Vagina (tissue), 2 donors: Measurements from ENCODE around the gene POLD1. TPM values are rescaled to one million over a fixed set of nuclear protein-coding genes. Genes with fewer than 3 reads are reported as not detected.

Experiments
- DNase-seq, 2 donors: peaks; one replicate each; pipeline ENCODE4 v3.0.0-alpha.2; 2017; ENCODE audit errors: extremely low spot score in 2 of 2
- H3K27ac ChIP-seq: fragments of 200-600 bp; sonication (generic); one replicate; pipeline ENCODE4 v1.5.1; 2019
- H3K27me3 ChIP-seq: fragments of 200-600 bp; sonication (generic); one replicate; pipeline ENCODE4 v1.5.1; 2019
- H3K36me3 ChIP-seq, 2 donors: fragments of 200-600 bp; sonication (generic); one replicate each; pipeline ENCODE4 v1.5.1; 2017 to 2019
- H3K4me1 ChIP-seq: fragments of 200-600 bp; sonication (generic); one replicate; pipeline ENCODE4 v1.5.1; 2019
- H3K4me3 ChIP-seq, 2 donors: fragments of 200-600 bp; sonication (generic); 1 replicate in 1 of 2; 2 replicates in 1 of 2; pipeline ENCODE4 v1.5.1; 2016 to 2019
- H3K9me3 ChIP-seq: fragments of 200-600 bp; sonication (generic); one replicate; pipeline ENCODE4 v1.5.1; 2019
- CTCF ChIP-seq, 3 experiments: fragments of 450-650 bp in 2 of 3; fragments of 200-600 bp in 1 of 3; sonication (generic) in 1 of 3; IDR thresholded peaks; one replicate each; pipeline ENCODE4 v1.5.1; 2017 to 2019; ENCODE audit warnings: antibody characterized with exemption in 3 of 3, mild to moderate bottlenecking in 2 of 3, moderate library complexity in 2 of 3
- POLR2A ChIP-seq, 2 donors: fragments of 450-650 bp; IDR thresholded peaks; one replicate each; pipeline ENCODE4 v1.6.1; 2017; ENCODE audit warnings: antibody characterized with exemption in 2 of 2, mild to moderate bottlenecking in 2 of 2, moderate library complexity in 2 of 2
- POLR2AphosphoS5 ChIP-seq, 2 donors: sonication (generic); formaldehyde crosslinking; IDR thresholded peaks; one replicate each; pipeline ENCODE4 v1.9.0; 2017; ENCODE audit warnings: antibody characterized with exemption in 2 of 2, mild to moderate bottlenecking in 2 of 2, low read depth in 1 of 2; ENCODE audit not compliant: insufficient read depth in 1 of 2
- intact Hi-C: fragments of 100-400 bp; cut with DNase I; formaldehyde crosslinking; loops from one replicate; pipeline ENCODE4 v1.15.1; 2023
- total RNA-seq: library from RNA; depleted of rRNA; stranded (reverse); fragments of >200 nt; gene quantifications from one replicate; pipeline ENCODE4 v1.2.3, GENCODE V29; 2016

The POLD1 gene
- total RNA-seq, 1 donor from 2014 or later = 16.7 TPM

GRCh38 chr19:50371914-50372475 is 12.2 kb upstream of the POLD1 start:
- no peaks in the 10 kb centered on the region for H3K27me3 ChIP-seq
- no peaks in the 10 kb centered on the region for H3K36me3 ChIP-seq
- intact Hi-C loops = no loop called here
- H3K4me3 ChIP-seq = no peak overlapping the region
- no peak for TF ChIP-seq POLR2AphosphoS5 (IDR thresholded peaks at IDR 0.05; ENCODE audit: insufficient read depth in 1 of 2, low read depth in 1 of 2)
- no peaks in the 10 kb centered on the region for H3K9me3 ChIP-seq
- no peak for DNase-seq
- no peak overlapping the region for H3K27ac ChIP-seq
- H3K4me1 ChIP-seq = peaks cover 13% of the 10 kb centered on the region

GRCh38 chr19:50376166-50377050 is 7.7 kb upstream of the POLD1 start, which contains the start of gene NR1H2:
Gene NR1H2, plus strand, starts transcription at chr19:50376457. Its CDS starts 1,149 bp downstream, at chr19:50377606.
- Histone ChIP-seq H3K9me3 (no peaks in the 10 kb centered on the region), H3K36me3 (peaks cover 0 to 40% of the 10 kb centered on the region in 2 donors), H3K27me3 (no peaks in the 10 kb centered on the region), H3K27ac (peak within 1 kb of the TSS; percentile 100), H3K4me1 (peaks cover 20% of the 10 kb centered on the region), H3K4me3 (peak within 1 kb of the TSS; percentile 91 to 99)
- peak in 1 of 2 donors; percentile 99 for DNase-seq
- intact Hi-C loops = no loop called here
- peak; percentile 97 to 99 for TF ChIP-seq POLR2AphosphoS5 (IDR thresholded peaks at IDR 0.05; ENCODE audit: insufficient read depth in 1 of 2, low read depth in 1 of 2)
- no peak for TF ChIP-seq CTCF (IDR thresholded peaks at IDR 0.05)
- peak in 1 of 2 donors; percentile 59 for TF ChIP-seq POLR2A (IDR thresholded peaks at IDR 0.05)

GRCh38 chr19:50377051-50377461 is 7.1 kb upstream of the POLD1 start:
- peak overlapping the region; percentile 100 for H3K27ac ChIP-seq
- intact Hi-C loops = no loop called here
- TF ChIP-seq CTCF (IDR thresholded peaks at IDR 0.05) (no peak), POLR2A (IDR thresholded peaks at IDR 0.05) (no peak), POLR2AphosphoS5 (IDR thresholded peaks at IDR 0.05; ENCODE audit: insufficient read depth in 1 of 2, low read depth in 1 of 2) (no peak)
- peaks cover 20% of the 10 kb centered on the region for H3K4me1 ChIP-seq
- peaks cover 0 to 47% of the 10 kb centered on the region in 2 donors for H3K36me3 ChIP-seq
- DNase-seq = no peak
- peak overlapping the region; percentile 91 to 99 for H3K4me3 ChIP-seq
- no peaks in the 10 kb centered on the region for H3K9me3 ChIP-seq
- no peaks in the 10 kb centered on the region for H3K27me3 ChIP-seq

GRCh38 chr19:50377517-50377916 is 6.6 kb upstream of the POLD1 start:
- H3K27me3 ChIP-seq = no peaks in the 10 kb centered on the region
- TF ChIP-seq POLR2A (IDR thresholded peaks at IDR 0.05) = no peak
- no peak for TF ChIP-seq POLR2AphosphoS5 (IDR thresholded peaks at IDR 0.05; ENCODE audit: insufficient read depth in 1 of 2, low read depth in 1 of 2)
- no peak for TF ChIP-seq CTCF (IDR thresholded peaks at IDR 0.05)
- H3K36me3 ChIP-seq = peaks cover 0 to 49% of the 10 kb centered on the region in 2 donors
- H3K4me1 ChIP-seq = peaks cover 20% of the 10 kb centered on the region
- no peak overlapping the region for H3K27ac ChIP-seq
- no peaks in the 10 kb centered on the region for H3K9me3 ChIP-seq
- DNase-seq = no peak
- intact Hi-C loops = no loop called here
- H3K4me3 ChIP-seq = no peak overlapping the region

GRCh38 chr19:50378169-50378862 is 5.8 kb upstream of the POLD1 start:
- no peak for TF ChIP-seq POLR2A (IDR thresholded peaks at IDR 0.05)
- no peak for TF ChIP-seq POLR2AphosphoS5 (IDR thresholded peaks at IDR 0.05; ENCODE audit: insufficient read depth in 1 of 2, low read depth in 1 of 2)
- no peak for TF ChIP-seq CTCF (IDR thresholded peaks at IDR 0.05)

More at GRCh38 chr19:50378169-50378862, 5.8 kb upstream of the POLD1 start:
- no peaks in the 10 kb centered on the region for H3K27me3 ChIP-seq
- H3K9me3 ChIP-seq = no peaks in the 10 kb centered on the region
- H3K27ac ChIP-seq = no peak overlapping the region
- intact Hi-C loops = no loop called here
- no peak overlapping the region for H3K4me3 ChIP-seq
- peaks cover 23% of the 10 kb centered on the region for H3K4me1 ChIP-seq
- DNase-seq = no peak
- H3K36me3 ChIP-seq = peaks cover 0 to 49% of the 10 kb centered on the region in 2 donors
